Ureter (tissue), 1 donor: ENCODE data around the gene AGO1. TPM values are rescaled to one million over a fixed set of nuclear protein-coding genes. Genes with fewer than 3 reads are reported as not detected.
"Not testable (repeated sequence)": the region's sequence is repeated elsewhere in the genome, so short reads cannot be mapped to it uniquely, and the experiment has no call there.

Experiments used
- DNase-seq: peaks from one replicate; pipeline ENCODE4 v3.0.0-alpha.2; 2020; ENCODE audit warnings: low spot score
- total RNA-seq: library from RNA; stranded (reverse); gene quantifications from one replicate; pipeline ENCODE4 v1.2.4, GENCODE V29; 2023
- donor health status: DM: yes; HTN: yes; CAD: no.

AGO1 gene
- total RNA-seq, 1 donor from 2014 or later, result 28.2 TPM

GRCh38 chr1:35972631-35973030, 89.6 kb downstream of the AGO1 start:
- not testable (repeated sequence) for DNase-seq

GRCh38 chr1:35980090-35980489, 97.1 kb downstream of the AGO1 start:
- no peak for DNase-seq

Other genes with a start within 250 kb of the AGO1 start
- 54.1 TPM for gene PSMB2, start 241.7 kb upstream of the AGO1 start, total RNA-seq
- 5.4 TPM for gene C1orf216, start 164.3 kb upstream of the AGO1 start, total RNA-seq
- 1.9 TPM for gene CLSPN, start 113.2 kb upstream of the AGO1 start, total RNA-seq
- 19.5 TPM for gene AGO4, start 75.2 kb upstream of the AGO1 start, total RNA-seq
- 41.8 TPM for gene AGO3, start 47.9 kb downstream of the AGO1 start, total RNA-seq
- not detected for gene TEKT2, start 200.9 kb downstream of the AGO1 start, total RNA-seq
- gene ADPRS, start 205.7 kb downstream of the AGO1 start, total RNA-seq, result 24.1 TPM
- gene COL8A2, start 242.0 kb downstream of the AGO1 start, total RNA-seq, result 8.0 TPM